Epithelial cell of proximal tubule (primary cell): ENCODE measurements around the gene SEPHS2. TPM values are rescaled to one million over a fixed set of nuclear protein-coding genes. Genes with fewer than 3 reads are reported as not detected.
"Not testable (repeated sequence)": the region's sequence is repeated elsewhere in the genome, so short reads cannot be mapped to it uniquely, and the experiment has no call there.

Source experiments
- DNase-seq: peaks from one replicate; pipeline ENCODE4 v3.0.0-alpha.2; 2011; ENCODE audit warnings: low read depth
- H3K4me3 ChIP-seq: 2 replicates; pipeline ENCODE4 v1.5.1; 2011; ENCODE audit warnings: low read depth, mild to moderate bottlenecking, low read length
- total RNA-seq: library from RNA; depleted of rRNA; stranded (reverse); fragments of >200 nt; gene quantifications from 2 replicates; pipeline ENCODE4 v1.2.3, GENCODE V29; 2015
- TF ChIP-seq, protein P1 (sequence below): conservative IDR thresholded peaks from 2 replicates; pipeline ENCODE4 v1.5.1; 2012; ENCODE audit warnings: low read depth, mild to moderate bottlenecking, low read length

Gene SEPHS2
- total RNA-seq, 1 donor from 2014 or later = 17.6 TPM

- TF ChIP-seq, protein P1, sequence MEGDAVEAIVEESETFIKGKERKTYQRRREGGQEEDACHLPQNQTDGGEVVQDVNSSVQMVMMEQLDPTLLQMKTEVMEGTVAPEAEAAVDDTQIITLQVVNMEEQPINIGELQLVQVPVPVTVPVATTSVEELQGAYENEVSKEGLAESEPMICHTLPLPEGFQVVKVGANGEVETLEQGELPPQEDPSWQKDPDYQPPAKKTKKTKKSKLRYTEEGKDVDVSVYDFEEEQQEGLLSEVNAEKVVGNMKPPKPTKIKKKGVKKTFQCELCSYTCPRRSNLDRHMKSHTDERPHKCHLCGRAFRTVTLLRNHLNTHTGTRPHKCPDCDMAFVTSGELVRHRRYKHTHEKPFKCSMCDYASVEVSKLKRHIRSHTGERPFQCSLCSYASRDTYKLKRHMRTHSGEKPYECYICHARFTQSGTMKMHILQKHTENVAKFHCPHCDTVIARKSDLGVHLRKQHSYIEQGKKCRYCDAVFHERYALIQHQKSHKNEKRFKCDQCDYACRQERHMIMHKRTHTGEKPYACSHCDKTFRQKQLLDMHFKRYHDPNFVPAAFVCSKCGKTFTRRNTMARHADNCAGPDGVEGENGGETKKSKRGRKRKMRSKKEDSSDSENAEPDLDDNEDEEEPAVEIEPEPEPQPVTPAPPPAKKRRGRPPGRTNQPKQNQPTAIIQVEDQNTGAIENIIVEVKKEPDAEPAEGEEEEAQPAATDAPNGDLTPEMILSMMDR = no peak
- no peak overlapping the region for H3K4me3 ChIP-seq
- DNase-seq = no peak
Observed at GRCh38 chr16:30488764-30489605, 43.3 kb upstream of the SEPHS2 start.

DNA sequence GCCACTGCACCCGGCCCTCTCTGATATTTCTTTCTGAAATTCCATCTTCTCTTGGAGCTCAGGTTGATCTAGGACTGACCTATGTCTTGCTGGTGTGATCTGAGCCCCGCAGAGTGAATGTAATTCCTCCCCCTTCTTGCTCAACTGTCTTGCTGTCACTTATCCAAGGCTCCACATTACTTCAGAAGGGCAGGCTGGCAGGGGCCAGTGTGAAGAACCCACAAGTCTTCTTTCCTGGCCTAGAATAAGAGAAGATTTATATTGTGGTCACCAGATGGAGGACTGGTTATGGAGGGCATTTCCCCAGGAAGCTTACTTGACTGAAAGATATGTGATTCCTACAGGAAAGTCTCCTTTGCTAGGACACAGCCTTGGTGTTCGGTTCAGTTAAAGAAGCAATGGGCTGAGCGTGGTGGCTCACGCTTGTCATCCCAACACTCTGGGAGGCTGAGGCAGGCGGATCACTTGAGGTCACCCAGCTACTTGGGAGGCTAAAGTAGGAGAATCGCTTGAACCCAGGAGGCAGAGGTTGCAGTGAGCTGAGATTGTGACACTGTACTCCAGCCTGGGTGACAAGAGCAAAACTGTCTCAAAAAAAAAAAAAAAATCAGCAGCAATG, 40.3 kb upstream of the SEPHS2 start:
- DNase-seq = no peak
- no peak overlapping the region for H3K4me3 ChIP-seq
- TF ChIP-seq, protein P1 = no peak

DNA sequence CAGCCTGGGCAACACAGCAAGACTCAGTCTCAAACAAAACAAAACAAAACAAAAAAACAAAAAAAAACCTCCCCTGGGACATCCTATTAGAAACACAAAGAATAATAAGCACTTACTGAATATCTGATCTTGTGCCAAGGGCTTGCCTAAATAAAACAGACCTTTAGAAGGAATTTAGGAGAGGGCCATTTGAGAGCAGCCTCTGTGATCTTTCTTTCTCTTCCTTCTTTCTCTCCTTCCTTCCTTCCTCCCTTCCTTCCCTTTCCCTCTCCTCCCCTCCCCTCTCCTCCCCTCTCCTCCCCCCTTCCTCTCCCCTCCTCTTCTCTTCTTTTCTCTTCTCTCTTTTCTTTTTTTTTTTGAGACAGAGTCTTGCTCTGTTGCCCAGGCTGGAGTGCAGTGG, 39.2 kb upstream of the SEPHS2 start:
- H3K4me3 ChIP-seq = no peak overlapping the region
- TF ChIP-seq, protein P1 = no peak
- no peak for DNase-seq

DNA sequence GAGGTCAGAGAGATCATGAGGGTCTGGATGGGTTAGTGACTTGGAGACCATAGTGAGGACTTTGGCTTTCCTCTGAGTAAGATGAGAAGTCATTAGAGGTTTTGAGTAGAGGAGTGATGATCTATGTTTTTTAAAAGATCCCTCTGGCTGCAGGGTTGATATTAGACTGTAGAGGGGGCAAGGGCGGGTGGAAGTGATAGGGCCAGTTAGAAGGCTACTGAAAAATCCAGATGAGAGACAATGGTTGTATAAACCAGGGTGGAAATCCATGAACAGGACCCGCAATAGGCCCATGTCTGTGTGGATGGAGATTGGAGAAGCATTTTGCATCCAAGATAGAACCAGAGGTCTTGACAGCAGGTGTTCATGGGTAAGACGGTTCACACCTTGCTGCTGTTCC, 36.7 kb upstream of the SEPHS2 start:
- TF ChIP-seq, protein P1 = peak; percentile 20
- no peak overlapping the region for H3K4me3 ChIP-seq
- no peak for DNase-seq

GRCh38 chr16:30481381-30481780, 35.7 kb upstream of the SEPHS2 start:
- DNase-seq = no peak
- TF ChIP-seq, protein P1 = no peak
- no peak overlapping the region for H3K4me3 ChIP-seq

- no peak for DNase-seq
- TF ChIP-seq, protein P1 = no peak
- H3K4me3 ChIP-seq = no peak overlapping the region
Observed at GRCh38 chr16:30478766-30479478, 33.2 kb upstream of the SEPHS2 start.

GRCh38 chr16:30477773-30478172, 32.1 kb upstream of the SEPHS2 start:
- not testable (repeated sequence) for H3K4me3 ChIP-seq, DNase-seq
